ENCODE results near the gene TCF15.

TCF15 gene

GRCh38 chr20:610130-611046 lies at the start of gene TCF15:
TSS of gene TCF15 (minus strand) at chr20:610309. CDS start at chr20:610237, 72 bp downstream.
- H3K4me3 ChIP-seq (replicated peaks; ENCODE audit: low read depth, low read length), result no peak within 1 kb of the TSS
- DNase-seq (ENCODE audit: low read depth), result peak; percentile 11
- no peak for TF ChIP-seq CTCF (IDR thresholded peaks at IDR 0.05; ENCODE audit: low read length, missing control alignments)

GRCh38 chr20:658731-659291 lies 48.7 kb upstream of the TCF15 start:
- DNase-seq (ENCODE audit: low read depth), result no peak
- no peak overlapping the region for H3K4me3 ChIP-seq (replicated peaks; ENCODE audit: low read depth, low read length)
- no peak for TF ChIP-seq CTCF (IDR thresholded peaks at IDR 0.05; ENCODE audit: low read length, missing control alignments)

- no peak for TF ChIP-seq CTCF (IDR thresholded peaks at IDR 0.05; ENCODE audit: low read length, missing control alignments)
- DNase-seq (ENCODE audit: low read depth), result no peak
- H3K4me3 ChIP-seq (replicated peaks; ENCODE audit: low read depth, low read length), result no peak overlapping the region
Measured at GRCh38 chr20:658202-658601, 48.1 kb upstream of the TCF15 start.

- no peak for TF ChIP-seq CTCF (IDR thresholded peaks at IDR 0.05; ENCODE audit: low read length, missing control alignments)
- H3K4me3 ChIP-seq (replicated peaks; ENCODE audit: low read depth, low read length), result no peak overlapping the region
- no peak for DNase-seq (ENCODE audit: low read depth)
Measured at GRCh38 chr20:655726-656624, 45.9 kb upstream of the TCF15 start.

- DNase-seq (ENCODE audit: low read depth), result no peak
- no peak for TF ChIP-seq CTCF (IDR thresholded peaks at IDR 0.05; ENCODE audit: low read length, missing control alignments)
- H3K4me3 ChIP-seq (replicated peaks; ENCODE audit: low read depth, low read length), result no peak overlapping the region
Measured at GRCh38 chr20:654417-654750, 44.3 kb upstream of the TCF15 start.

GRCh38 chr20:653590-654416 lies 43.7 kb upstream of the TCF15 start:
- no peak for DNase-seq (ENCODE audit: low read depth)
- TF ChIP-seq CTCF (IDR thresholded peaks at IDR 0.05; ENCODE audit: low read length, missing control alignments), result no peak
- H3K4me3 ChIP-seq (replicated peaks; ENCODE audit: low read depth, low read length), result peak overlapping the region; percentile 93

All from fibroblast of pulmonary artery (primary cell).